ENCODE data around the gene LDLR.

DNA sequence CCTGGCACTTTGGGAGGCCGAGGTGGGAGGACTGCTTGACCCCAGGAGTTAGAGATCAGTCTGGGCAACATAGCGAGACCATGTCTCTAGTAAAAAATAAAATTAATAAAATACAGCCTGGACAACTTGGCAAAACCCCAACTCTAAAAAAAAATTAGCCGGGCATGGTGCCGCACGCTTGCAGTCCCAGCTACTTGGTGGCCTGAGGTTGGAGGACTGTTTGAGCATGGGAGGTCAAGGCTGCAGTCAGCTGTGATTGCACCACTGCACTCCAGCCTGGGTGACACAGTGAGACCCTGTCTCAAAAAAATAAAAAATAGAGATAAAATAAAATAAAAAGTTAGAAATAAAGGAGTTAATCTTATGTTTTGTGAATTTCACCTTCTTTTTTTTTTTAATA is 81.9 kb downstream of the LDLR start:
- TF ChIP-seq, protein P1, sequence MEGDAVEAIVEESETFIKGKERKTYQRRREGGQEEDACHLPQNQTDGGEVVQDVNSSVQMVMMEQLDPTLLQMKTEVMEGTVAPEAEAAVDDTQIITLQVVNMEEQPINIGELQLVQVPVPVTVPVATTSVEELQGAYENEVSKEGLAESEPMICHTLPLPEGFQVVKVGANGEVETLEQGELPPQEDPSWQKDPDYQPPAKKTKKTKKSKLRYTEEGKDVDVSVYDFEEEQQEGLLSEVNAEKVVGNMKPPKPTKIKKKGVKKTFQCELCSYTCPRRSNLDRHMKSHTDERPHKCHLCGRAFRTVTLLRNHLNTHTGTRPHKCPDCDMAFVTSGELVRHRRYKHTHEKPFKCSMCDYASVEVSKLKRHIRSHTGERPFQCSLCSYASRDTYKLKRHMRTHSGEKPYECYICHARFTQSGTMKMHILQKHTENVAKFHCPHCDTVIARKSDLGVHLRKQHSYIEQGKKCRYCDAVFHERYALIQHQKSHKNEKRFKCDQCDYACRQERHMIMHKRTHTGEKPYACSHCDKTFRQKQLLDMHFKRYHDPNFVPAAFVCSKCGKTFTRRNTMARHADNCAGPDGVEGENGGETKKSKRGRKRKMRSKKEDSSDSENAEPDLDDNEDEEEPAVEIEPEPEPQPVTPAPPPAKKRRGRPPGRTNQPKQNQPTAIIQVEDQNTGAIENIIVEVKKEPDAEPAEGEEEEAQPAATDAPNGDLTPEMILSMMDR (IDR thresholded peaks at IDR 0.05): no peak
- TF ChIP-seq POLR2A (IDR thresholded peaks at IDR 0.05): no peak
